GM13976 (cell line): ENCODE data around the gene B9D1.

ENCODE experiments used
- DNase-seq: peaks from one replicate; pipeline ENCODE4 v3.0.0; 2012; ENCODE audit warnings: low spot score
- in situ Hi-C: fragments of 300-500 bp; cut with MboI; formaldehyde crosslinking; loops from one replicate; pipeline ENCODE4 v1.12.0; 2022; ENCODE audit warnings: low sequenced_read_pairs, mixed read lengths, inconsistent platforms; ENCODE audit not compliant: unreplicated experiment
- TF ChIP-seq, protein P1 (sequence below): IDR thresholded peaks from 2 replicates; pipeline ENCODE4 v1.5.1; 2012; ENCODE audit warnings: borderline replicate concordance, mild to moderate bottlenecking; ENCODE audit not compliant: insufficient read depth; ENCODE audit errors: extremely low read depth, missing control alignments, control extremely low read depth

The B9D1 gene

DNA sequence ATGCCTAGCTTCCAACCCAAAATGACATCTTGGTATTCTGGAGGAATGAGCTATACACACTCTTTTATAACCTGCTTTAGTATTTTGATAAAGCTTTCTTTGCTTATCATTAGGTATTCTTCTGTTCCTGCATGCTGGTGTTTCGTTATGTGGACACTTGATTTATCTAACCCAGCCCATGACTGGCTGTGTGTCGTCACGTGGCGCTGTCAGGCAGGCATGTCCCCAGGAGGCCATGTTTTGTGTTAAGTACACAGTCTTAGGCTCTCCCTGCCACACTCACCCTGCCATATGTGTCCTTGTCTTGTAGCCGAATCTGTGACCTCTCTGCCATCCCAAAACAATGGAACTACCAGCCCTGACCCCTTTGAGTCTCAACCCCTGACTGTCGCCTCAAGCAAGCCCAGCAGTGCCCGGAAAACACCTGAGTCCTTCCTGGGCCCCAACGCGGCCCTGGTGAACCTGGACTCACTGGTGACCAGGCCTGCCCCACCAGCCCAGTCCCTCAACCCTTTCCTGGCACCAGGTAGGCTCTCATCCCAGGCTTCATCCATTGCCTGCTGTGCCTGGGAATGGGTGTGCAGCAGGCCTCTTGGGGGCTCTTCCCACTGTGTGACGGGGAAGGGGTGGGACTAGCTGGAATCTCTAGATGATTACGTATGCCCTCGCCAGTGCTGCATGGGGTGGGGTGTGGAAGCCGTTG, 30.8 kb downstream of the B9D1 start:
- TF ChIP-seq, protein P1, sequence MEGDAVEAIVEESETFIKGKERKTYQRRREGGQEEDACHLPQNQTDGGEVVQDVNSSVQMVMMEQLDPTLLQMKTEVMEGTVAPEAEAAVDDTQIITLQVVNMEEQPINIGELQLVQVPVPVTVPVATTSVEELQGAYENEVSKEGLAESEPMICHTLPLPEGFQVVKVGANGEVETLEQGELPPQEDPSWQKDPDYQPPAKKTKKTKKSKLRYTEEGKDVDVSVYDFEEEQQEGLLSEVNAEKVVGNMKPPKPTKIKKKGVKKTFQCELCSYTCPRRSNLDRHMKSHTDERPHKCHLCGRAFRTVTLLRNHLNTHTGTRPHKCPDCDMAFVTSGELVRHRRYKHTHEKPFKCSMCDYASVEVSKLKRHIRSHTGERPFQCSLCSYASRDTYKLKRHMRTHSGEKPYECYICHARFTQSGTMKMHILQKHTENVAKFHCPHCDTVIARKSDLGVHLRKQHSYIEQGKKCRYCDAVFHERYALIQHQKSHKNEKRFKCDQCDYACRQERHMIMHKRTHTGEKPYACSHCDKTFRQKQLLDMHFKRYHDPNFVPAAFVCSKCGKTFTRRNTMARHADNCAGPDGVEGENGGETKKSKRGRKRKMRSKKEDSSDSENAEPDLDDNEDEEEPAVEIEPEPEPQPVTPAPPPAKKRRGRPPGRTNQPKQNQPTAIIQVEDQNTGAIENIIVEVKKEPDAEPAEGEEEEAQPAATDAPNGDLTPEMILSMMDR = no peak
- in situ Hi-C loops = no loop called here
- no peak for DNase-seq

DNA sequence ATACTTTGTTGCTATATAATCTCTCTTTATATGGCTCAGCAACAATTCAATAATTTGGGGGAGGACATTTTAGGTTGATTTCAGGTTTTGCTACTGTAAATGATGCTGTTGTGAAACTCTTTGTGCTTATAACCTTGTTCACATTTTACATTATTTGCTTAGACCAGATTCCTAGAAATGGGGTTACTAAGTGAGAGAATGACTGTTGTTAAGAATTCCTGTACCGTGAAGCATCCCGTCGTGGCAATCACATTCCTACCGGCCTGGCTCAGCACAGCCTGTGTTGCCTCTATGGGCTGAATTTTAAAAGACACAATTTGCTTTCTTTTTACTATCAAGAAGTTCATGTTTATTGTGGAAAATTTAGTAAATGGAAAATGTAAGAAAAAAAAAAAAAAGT, 31.4 kb downstream of the B9D1 start:
- TF ChIP-seq, protein P1 = no peak
- in situ Hi-C loops = no loop called here
- no peak for DNase-seq

GRCh38 chr17:19330271-19330670, 32.3 kb downstream of the B9D1 start:
- no peak for DNase-seq
- TF ChIP-seq, protein P1 = no peak
- in situ Hi-C loops = no loop called here

DNA sequence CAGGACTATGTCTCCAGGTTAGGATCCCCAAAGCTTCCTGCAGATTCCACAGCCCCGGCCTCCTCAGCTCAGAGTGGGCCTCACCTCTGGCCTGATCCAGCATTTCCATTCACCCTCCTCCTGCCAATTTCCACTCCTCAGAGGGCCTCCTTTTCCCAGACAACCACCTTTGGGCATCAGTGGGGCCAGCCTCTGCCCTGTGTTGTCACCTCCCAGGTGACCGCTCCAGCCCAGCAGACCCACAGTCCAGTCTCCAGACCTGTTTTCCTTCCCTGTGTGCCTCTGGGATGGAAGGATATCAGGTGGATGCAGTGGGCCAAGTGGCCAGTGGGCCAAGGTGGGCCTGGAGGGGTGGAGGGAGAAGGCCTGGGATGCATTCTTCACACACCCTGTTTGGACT, 32.7 kb downstream of the B9D1 start:
- TF ChIP-seq, protein P1 = no peak
- no peak for DNase-seq
- in situ Hi-C loops = no loop called here

- in situ Hi-C loops = no loop called here
- DNase-seq = no peak
- TF ChIP-seq, protein P1 = no peak
Observed at GRCh38 chr17:19329136-19329535, 33.4 kb downstream of the B9D1 start.

- DNase-seq = no peak
- TF ChIP-seq, protein P1 = no peak
- in situ Hi-C loops = no loop called here
Observed at GRCh38 chr17:19328441-19329061, 34.0 kb downstream of the B9D1 start.
